HS-5 (cell line): ENCODE data around the gene ST3GAL6.

ENCODE experiments used
- DNase-seq: peaks from one replicate; pipeline ENCODE4 v3.0.0-alpha.2; 2012; ENCODE audit warnings: low read depth

Gene ST3GAL6

DNA sequence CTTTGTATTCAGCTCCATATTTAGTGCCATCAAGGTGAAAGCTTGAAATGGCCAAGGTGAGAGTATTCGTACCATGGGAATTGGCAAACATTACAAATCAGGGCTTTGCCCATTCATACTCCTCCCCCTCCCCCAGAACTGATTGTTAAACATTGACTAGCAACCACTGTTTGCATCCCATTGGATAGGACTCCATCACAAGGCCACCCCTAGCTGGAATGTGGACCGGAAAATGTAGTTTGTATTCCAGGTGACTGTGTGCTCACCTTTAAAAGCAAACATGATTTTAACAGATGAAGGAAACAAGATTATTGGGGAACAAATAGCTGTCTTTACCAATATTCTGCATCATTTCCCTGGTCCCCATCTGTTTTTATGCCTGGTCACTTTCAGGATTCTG, 14.1 kb downstream of the ST3GAL6 start:
- DNase-seq = no peak

DNA sequence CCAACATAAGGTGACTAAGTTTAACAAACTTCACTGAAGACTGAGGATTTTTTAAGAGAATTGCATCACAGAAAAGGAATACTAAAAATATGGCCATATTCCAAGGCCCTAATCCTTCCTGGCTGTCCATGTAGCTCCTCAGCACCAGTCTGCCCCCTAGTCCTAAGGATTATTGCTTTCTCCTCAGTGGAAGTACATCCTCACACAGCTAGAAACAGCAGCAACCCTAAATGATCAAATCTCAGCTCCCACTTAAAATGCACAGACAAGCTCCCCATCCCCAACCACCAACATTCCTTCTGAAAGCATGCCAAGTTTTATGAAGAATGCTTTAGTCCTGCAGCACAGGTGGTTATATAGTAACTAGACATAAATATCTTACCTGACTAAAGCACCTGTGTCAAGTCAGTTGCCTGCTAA, 14.7 kb downstream of the ST3GAL6 start:
- DNase-seq = peak; percentile 55

GRCh38 chr3:98778383-98778782, 15.2 kb downstream of the ST3GAL6 start:
- DNase-seq = no peak

- peak; percentile 90 for DNase-seq
Measured at GRCh38 chr3:98778852-98779413, 15.8 kb downstream of the ST3GAL6 start.

- DNase-seq = no peak
Measured at GRCh38 chr3:98779541-98780335, 16.6 kb downstream of the ST3GAL6 start.

GRCh38 chr3:98780343-98780742, 17.2 kb downstream of the ST3GAL6 start:
- DNase-seq = no peak

DNA sequence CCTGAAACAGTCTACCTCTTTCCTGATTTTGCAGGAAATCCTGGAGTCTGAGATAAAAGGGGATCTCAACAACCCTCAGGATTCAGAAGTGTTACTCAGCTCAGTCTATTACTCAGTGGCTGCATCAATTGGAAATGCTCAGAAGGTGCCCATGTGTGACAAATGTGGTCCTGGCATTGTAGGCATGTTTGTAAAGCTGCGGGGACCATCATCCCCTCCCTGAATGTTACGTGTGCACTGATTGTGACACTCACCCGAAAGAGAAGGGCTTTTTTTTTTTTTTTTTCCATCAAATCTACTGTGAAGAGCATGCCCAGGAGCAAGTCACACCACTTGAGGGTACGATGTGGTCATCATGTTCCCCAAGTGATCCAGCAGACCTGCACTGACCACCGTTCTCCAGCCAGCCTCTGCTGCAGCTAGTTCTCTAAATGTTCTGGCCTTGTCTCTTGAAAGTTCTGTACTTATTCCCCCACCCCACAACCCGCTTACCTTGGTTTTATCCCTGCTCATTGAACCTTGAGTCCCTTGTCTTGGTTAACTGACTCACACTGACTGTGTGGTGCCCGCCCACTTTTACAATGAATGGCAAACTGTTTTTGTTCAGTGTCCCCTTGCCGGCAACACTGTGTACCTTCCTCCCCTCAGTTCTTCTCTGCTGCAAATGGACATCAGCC, 19.8 kb downstream of the ST3GAL6 start:
- DNase-seq = no peak

DNA sequence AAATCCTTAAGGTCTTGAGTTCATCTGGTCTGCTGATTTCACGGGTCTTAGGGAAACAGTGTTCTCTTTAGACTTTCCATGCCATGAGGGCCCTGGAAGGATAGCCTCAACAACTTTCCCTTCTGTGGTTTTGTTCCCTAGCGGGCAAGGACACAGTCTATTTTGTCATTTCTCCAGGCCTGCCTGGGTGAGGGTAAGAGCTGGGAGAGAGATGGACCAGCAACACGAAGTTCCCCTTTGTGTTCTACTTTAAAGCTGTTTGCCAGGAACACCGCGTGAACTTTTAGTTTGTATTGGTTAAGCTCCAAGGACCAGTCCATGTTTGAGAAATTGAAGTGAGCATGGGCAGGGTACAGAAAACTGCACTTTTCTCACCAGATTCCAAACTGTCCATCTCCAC, 20.9 kb downstream of the ST3GAL6 start:
- DNase-seq = no peak

GRCh38 chr3:98784666-98785600, 21.8 kb downstream of the ST3GAL6 start:
- DNase-seq = peak; percentile 70

GRCh38 chr3:98786364-98787006, 23.3 kb downstream of the ST3GAL6 start:
- no peak for DNase-seq

GRCh38 chr3:98787181-98787580, 24.0 kb downstream of the ST3GAL6 start:
- no peak for DNase-seq

DNA sequence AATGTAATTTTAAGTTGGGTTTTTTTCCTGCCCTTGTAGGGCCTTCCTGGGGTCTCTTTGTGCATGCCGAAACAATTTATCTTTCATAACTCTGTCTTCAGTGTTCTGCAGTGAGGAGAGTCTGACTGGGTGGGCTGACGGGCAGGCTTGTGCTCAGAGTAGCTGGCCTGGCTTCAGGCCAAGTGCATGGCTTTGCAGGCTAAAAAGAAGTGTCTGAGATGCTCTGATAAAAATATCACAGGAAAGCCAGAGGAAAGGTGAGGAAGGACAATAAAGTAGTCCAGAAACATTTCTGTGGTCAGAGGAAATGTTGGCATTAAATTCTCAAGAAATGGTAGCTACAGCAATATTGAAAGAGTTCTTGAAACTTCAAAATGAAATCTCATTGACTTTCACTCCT, 25.5 kb downstream of the ST3GAL6 start:
- DNase-seq = no peak

DNA sequence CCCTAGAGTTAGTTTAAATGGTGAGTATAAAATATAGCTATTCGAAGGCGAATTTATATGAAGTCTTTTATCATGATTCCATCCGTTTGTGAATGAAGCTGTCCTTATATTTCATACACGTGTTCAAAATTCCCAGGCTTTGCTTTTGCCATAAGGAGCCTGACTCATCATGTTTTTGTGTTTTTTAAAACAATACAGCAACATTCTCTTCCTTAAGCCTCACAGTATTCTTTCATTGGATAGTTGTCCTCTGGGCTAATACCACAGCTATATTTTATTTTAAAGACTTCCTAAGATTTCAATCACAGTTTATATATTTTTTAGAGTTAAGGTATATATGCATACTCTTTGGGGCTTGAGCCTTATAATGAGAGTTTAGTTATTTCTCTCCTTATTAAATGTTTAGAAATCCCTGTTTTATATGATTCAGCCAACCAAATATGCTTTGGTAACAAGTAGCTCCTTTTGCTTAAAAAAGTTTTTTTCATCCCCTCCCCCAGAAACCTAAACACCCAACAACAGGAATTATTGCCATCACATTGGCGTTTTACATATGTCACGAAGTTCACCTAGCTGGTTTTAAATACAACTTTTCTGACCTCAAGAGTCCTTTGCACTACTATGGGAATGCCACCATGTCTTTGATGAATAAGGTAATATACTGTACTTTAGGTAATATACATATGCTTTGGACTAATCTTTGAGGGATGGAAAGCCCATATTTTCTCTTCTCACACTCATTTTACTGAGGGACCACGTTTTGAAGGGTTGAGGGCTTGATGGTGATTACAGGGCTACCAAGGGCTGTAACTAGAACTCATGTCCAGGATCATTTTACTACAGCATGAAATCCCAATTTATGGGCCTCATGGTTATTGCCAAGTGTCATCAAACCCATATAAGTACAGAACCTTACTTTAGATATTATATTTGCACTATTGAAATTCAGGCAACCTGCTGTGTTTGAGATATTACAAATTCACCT, 28.5 kb downstream of the ST3GAL6 start:
- no peak for DNase-seq

- DNase-seq = no peak
Measured at GRCh38 chr3:98793971-98794370, 30.8 kb downstream of the ST3GAL6 start.

GRCh38 chr3:98796334-98796733, 33.2 kb downstream of the ST3GAL6 start:
- DNase-seq = no peak

DNA sequence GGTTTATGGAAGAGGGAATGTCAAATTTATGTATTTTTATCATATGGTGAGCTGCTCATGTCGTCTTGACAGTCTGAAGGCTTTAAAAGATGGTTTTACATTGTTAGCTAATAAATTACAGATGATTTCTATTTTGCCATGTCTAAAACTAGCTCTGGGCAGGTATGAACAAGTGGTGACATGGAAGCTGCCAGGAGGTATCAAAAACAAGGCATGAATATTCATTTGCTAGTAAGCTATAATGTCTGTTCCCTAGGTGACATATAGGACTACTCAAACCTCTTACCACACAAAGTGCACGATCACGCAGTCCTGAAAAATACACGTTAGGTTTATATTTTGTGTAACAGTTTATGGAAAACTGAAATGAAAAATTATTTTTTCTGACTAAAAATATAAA, 34.8 kb downstream of the ST3GAL6 start:
- no peak for DNase-seq

GRCh38 chr3:98798820-98799219, 35.7 kb downstream of the ST3GAL6 start:
- no peak for DNase-seq

GRCh38 chr3:98799479-98799878, 36.3 kb downstream of the ST3GAL6 start:
- DNase-seq = no peak

GRCh38 chr3:98800401-98800800, 37.3 kb downstream of the ST3GAL6 start:
- DNase-seq = no peak

GRCh38 chr3:98801043-98801747, 38.1 kb downstream of the ST3GAL6 start:
- DNase-seq = no peak
